K562 (cell line): ENCODE results near the gene FAM222A.

ENCODE experiments used
- ARID2 ChIP-seq: fragments of 450-650 bp; IDR thresholded peaks from 2 replicates; pipeline ENCODE4 v1.6.1; 2017; ENCODE audit warnings: antibody characterized with exemption, mild to moderate bottlenecking
- CTCF ChIP-seq, 3 experiments: IDR thresholded peaks in 2 of 3; conservative IDR thresholded peaks in 1 of 3; 2 replicates each; pipeline ENCODE4 v1.5.1; 2011 to 2012; ENCODE audit warnings: low read length in 3 of 3, mild to moderate bottlenecking in 3 of 3, control low read depth in 2 of 3, improper control_type of control experiment in 1 of 3, inconsistent platforms in 1 of 3, low read depth in 1 of 3, mixed read lengths in 1 of 3, moderate library complexity in 1 of 3; ENCODE audit not compliant: insufficient read depth in 2 of 3
- JUND ChIP-seq, 2 experiments: IDR thresholded peaks; 2 replicates in 1 of 2; 3 replicates in 1 of 2; pipeline ENCODE4 v1.6.1; 2011; ENCODE audit warnings: borderline replicate concordance in 2 of 2, low read depth in 2 of 2, low read length in 2 of 2, improper control_type of control experiment in 1 of 2, missing biosample characterization in 1 of 2, missing genetic modification characterization in 1 of 2, missing genetic modification reagents in 1 of 2
- PHB ChIP-seq: fragments of 250-450 bp; sonication (Bioruptor Pico); IDR thresholded peaks from 2 replicates; pipeline ENCODE4 v1.5.0; 2021
- SMC3 ChIP-seq: conservative IDR thresholded peaks from 2 replicates; pipeline ENCODE4 v1.6.1; 2011; ENCODE audit warnings: low read depth, low read length, improper control_type of control experiment; ENCODE audit not compliant: insufficient read depth
- STAT5B ChIP-seq: fragments of 250-450 bp; sonication (Bioruptor Pico); IDR thresholded peaks from 2 replicates; pipeline ENCODE4 v1.8.0; 2021; ENCODE audit warnings: mild to moderate bottlenecking, inconsistent platforms
- ZBTB11 ChIP-seq, 3 experiments: fragments of 200-800 bp in 1 of 3; fragments of 250-450 bp in 1 of 3; fragments of 450-650 bp in 1 of 3; sonication (Bioruptor Pico) in 1 of 3; sonication (Bioruptor generic) in 1 of 3; formaldehyde crosslinking in 1 of 3; IDR thresholded peaks; 2 replicates each; pipeline versions ENCODE4 v1.6.1 to v1.8.0; 2016 to 2022; ENCODE audit warnings: mild to moderate bottlenecking in 2 of 3, missing genetic modification characterization in 2 of 3, missing compliant biosample characterization in 1 of 3, moderate library complexity in 1 of 3

GRCh38 chr12:109727746-109728726, 14.4 kb downstream of the FAM222A start:
- TF ChIP-seq PHB (CRISPR knock-in tag), result no peak
- no peak for TF ChIP-seq STAT5B (CRISPR knock-in tag)
- TF ChIP-seq ARID2, result no peak
- TF ChIP-seq SMC3, result no peak
- no peak for TF ChIP-seq JUND (IDR thresholded peaks at IDR 0.05; ENCODE audit: borderline replicate concordance, low read depth, low read length)
- TF ChIP-seq JUND (tag; IDR thresholded peaks at IDR 0.05; ENCODE audit: borderline replicate concordance, low read depth, low read length), result no peak
- no peak for TF ChIP-seq CTCF (IDR thresholded peaks at IDR 0.05 in 2 of 3, conservative IDR thresholded peaks at IDR 0.05 in 1 of 3; ENCODE audit: insufficient read depth in 2 of 3, low read depth in 1 of 3, low read length in 3 of 3)
- TF ChIP-seq ZBTB11 (CRISPR knock-in tag; IDR thresholded peaks at IDR 0.05), result no peak
